Activated T-cell treated with anti-CD3 and anti-CD28 coated beads for 1 hour (primary cell): ENCODE measurements around the gene FGF12.

Experiments used
- DNase-seq: peaks from one replicate; pipeline ENCODE4 v3.0.0-alpha.2; 2020; ENCODE audit warnings: low read depth

The FGF12 gene

GRCh38 chr3:192685801-192686200, 41.5 kb downstream of the FGF12 start:
- no peak for DNase-seq

- no peak for DNase-seq
Observed at GRCh38 chr3:192684151-192684550, 43.2 kb downstream of the FGF12 start.

GRCh38 chr3:192675958-192676649, 51.2 kb downstream of the FGF12 start:
- DNase-seq: no peak

GRCh38 chr3:192655628-192656027, 71.7 kb downstream of the FGF12 start:
- DNase-seq: no peak

- DNase-seq: no peak
Observed at GRCh38 chr3:192655040-192655439, 72.3 kb downstream of the FGF12 start.

GRCh38 chr3:192653862-192654261, 73.5 kb downstream of the FGF12 start:
- no peak for DNase-seq

GRCh38 chr3:192652727-192653126, 74.6 kb downstream of the FGF12 start:
- no peak for DNase-seq

- no peak for DNase-seq
Observed at GRCh38 chr3:192651836-192652512, 75.4 kb downstream of the FGF12 start.

- DNase-seq: no peak
Observed at GRCh38 chr3:192645437-192645836, 81.9 kb downstream of the FGF12 start.

- DNase-seq: no peak
Observed at GRCh38 chr3:192642651-192643050, 84.7 kb downstream of the FGF12 start.

- DNase-seq: no peak
Observed at GRCh38 chr3:192641919-192642318, 85.4 kb downstream of the FGF12 start.

GRCh38 chr3:192639987-192640386, 87.4 kb downstream of the FGF12 start:
- no peak for DNase-seq

- no peak for DNase-seq
Observed at GRCh38 chr3:192637803-192638202, 89.5 kb downstream of the FGF12 start.

GRCh38 chr3:192636517-192637444, 90.6 kb downstream of the FGF12 start:
- DNase-seq: no peak

- no peak for DNase-seq
Observed at GRCh38 chr3:192629429-192629828, 97.9 kb downstream of the FGF12 start.

GRCh38 chr3:192621909-192622308, 105.4 kb downstream of the FGF12 start:
- no peak for DNase-seq

GRCh38 chr3:192620275-192620674, 107.1 kb downstream of the FGF12 start:
- DNase-seq: no peak

GRCh38 chr3:192611411-192611810, 115.9 kb downstream of the FGF12 start:
- no peak for DNase-seq

- DNase-seq: no peak
Observed at GRCh38 chr3:192608726-192609600, 118.4 kb downstream of the FGF12 start.

GRCh38 chr3:192607798-192608197, 119.5 kb downstream of the FGF12 start:
- no peak for DNase-seq

GRCh38 chr3:192597913-192598312, 129.4 kb downstream of the FGF12 start:
- DNase-seq: no peak

- DNase-seq: no peak
Observed at GRCh38 chr3:192597506-192597905, 129.8 kb downstream of the FGF12 start.
